B cell (primary cell): Measurements from ENCODE around the gene ZNF804B.

Experiments
- EZH2 ChIP-seq: IDR thresholded peaks from 2 replicates; pipeline ENCODE4 v1.6.1; 2012; ENCODE audit warnings: borderline replicate concordance, low read depth, mild to moderate bottlenecking, moderate library complexity, low read length; ENCODE audit not compliant: insufficient read depth, poor library complexity, severe bottlenecking
- TF ChIP-seq, protein P1 (sequence below): fragments of 200-600 bp; IDR thresholded peaks from one replicate; pipeline ENCODE4 v1.8.0; 2022; ENCODE audit warnings: antibody characterized with exemption, mild to moderate bottlenecking

DNA sequence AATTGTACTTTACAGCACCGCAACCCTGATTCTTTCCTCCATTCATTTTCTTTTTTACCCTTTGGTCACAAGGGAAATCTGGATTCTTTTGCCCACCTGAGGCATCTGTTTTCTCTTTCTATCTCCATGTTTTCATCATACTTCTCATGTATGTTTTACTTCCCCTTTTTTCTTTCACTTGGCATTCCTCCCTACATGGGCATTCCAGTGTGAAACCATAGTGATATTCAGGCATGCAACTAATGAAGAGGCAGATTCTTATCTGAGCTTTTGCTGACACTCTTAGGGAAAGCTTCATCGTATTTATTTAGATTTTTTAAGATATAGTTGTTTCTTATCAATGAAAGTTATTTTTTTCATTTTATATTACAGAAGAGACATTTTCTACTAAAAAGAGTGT is 441.3 kb downstream of the ZNF804B start:
- TF ChIP-seq, protein P1, sequence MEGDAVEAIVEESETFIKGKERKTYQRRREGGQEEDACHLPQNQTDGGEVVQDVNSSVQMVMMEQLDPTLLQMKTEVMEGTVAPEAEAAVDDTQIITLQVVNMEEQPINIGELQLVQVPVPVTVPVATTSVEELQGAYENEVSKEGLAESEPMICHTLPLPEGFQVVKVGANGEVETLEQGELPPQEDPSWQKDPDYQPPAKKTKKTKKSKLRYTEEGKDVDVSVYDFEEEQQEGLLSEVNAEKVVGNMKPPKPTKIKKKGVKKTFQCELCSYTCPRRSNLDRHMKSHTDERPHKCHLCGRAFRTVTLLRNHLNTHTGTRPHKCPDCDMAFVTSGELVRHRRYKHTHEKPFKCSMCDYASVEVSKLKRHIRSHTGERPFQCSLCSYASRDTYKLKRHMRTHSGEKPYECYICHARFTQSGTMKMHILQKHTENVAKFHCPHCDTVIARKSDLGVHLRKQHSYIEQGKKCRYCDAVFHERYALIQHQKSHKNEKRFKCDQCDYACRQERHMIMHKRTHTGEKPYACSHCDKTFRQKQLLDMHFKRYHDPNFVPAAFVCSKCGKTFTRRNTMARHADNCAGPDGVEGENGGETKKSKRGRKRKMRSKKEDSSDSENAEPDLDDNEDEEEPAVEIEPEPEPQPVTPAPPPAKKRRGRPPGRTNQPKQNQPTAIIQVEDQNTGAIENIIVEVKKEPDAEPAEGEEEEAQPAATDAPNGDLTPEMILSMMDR: no peak
- no peak for TF ChIP-seq EZH2
